ENCODE results near the gene CNTN6.

The CNTN6 gene

DNA sequence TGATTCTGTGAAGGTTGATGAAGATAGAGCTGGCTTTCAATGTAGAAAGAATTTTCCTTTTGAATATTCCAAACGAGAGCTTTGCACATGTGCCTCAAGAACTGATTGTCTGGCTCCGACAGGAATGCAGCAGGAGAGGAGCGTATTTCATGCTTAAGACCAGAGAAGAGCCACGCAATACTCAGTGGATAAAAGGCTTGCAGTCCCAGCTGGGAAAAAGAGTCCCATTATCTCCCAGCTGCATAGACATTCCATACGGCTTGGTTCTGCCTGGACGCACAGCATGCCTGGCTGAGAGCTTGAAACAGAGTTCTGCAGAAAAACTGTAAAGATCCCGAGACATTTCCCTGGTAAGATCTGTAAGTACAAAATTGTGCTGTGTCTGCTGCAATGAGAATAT lies at the start of gene CNTN6:
TSS of gene CNTN6 (plus strand) at position 254 of the 400 bp plus-strand sequence. CDS start 54,985 bp downstream, outside the sequence.
- DNase-seq (ENCODE audit: low read depth in 2 of 2): no peak

DNA sequence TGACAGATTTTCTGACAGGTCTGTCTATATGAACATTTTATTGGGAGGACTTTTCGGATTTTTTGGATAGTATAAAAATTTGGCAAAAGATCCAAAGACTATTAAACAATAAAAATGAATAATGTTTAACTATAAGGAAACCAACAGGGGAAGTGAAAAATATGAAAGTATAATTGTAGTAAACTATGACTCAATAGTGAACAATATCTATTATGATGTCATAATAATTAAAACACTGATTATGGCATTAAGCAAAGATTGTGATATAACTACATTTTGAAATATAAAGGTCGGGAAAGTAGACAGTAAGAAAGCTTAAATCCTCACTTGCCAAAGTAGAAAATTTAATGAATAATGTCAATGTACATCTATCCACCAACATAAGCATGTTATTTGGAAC lies 44.3 kb upstream of the CNTN6 start:
- DNase-seq (ENCODE audit: low read depth in 2 of 2): no peak

DNA sequence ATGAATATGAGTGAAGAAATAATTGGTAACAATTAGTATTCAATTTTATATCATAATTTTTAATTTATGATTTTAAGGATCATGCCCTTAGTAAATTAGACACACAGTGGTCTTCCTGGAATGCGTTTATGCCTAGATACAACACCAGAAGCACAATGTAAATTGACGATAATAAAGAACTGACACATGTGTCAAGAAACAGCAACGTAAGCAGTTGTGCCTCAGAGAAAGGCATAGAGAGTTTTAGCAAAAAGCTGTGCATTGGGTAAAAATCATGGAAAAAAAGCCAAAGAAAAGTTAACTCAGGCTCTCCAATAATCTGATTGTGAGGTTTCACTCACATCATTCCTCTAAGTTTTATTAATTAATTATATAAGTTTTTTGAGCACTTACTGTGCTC lies 37.0 kb upstream of the CNTN6 start:
- no peak for DNase-seq (ENCODE audit: low read depth in 2 of 2)

DNA sequence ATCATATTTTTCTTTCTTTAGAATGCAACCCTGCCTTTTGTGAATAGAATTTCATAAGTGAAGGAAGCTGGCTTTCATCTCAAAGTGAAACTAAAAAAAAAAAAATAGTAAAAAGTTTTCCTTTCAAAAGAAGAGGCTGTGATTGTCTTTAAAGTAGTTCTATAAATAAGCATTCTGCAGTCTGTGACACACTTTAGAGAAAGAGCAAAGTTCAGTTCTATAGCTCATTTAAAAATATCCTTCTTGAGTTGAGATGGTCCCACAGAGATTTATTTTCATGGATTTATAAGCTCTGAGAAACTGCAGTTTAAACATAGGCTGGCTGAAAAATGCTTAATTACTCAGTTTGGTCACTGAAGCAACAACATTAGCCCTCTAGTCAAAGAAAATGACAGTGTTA lies 36.1 kb upstream of the CNTN6 start:
- no peak for DNase-seq (ENCODE audit: low read depth in 2 of 2)

DNA sequence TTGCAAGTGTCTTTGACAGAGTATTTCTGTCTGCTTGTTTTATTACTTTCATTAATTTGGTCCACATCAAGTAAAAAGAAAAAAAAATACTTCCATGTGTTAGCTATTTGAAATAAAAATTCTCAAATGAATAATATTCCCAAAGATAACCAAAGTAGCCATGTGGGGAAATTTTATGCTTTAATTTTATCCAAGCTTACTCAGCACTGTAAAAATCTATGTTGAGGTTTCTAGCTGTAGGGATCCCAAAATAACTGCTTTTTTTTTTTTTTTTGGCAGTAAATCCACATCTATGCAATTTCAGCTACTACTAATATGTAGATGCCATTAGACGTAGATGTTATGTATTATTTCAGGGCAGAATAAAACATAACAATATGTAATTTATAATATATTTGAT lies 35.4 kb upstream of the CNTN6 start:
- no peak for DNase-seq (ENCODE audit: low read depth in 2 of 2)

DNA sequence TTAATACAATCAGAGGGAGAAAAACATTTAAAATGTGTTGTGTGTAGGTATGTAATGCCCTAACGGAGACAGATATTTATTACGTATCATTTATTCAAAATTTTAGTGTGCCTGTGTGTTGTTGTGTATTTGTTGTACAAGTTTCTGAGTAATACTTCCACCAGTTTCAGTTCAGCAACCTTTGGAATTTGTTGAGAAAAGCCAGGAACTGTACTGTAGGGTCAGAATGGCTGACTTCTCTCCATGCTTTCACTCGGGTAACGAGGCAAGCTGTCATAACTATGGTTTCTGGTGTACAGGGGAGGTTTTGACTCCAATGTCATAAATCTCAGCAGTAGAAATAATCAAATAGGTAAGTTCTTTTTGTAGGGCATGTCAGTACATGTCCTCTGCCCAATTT lies 23.8 kb upstream of the CNTN6 start:
- no peak for DNase-seq (ENCODE audit: low read depth in 2 of 2)

DNA sequence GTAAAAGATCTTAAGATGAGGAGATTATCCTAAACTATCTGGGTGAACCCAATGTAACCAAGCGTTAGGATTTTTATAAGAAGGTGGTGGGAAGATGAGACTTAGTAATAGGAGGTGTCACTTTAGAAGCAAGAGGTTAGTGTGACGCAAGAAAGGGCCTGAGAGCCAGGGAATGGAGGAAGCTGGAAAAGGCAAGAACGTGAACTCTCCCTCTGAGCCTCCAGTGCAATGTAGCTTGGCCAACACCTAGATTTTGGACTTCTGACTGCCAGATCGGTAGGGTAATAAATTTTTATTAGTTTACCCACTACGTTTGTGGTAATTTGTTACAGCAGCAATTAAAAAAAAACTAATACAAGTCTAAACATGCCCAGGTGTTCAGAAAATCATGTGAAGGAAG lies 20.8 kb upstream of the CNTN6 start:
- DNase-seq (ENCODE audit: low read depth in 2 of 2): no peak

DNA sequence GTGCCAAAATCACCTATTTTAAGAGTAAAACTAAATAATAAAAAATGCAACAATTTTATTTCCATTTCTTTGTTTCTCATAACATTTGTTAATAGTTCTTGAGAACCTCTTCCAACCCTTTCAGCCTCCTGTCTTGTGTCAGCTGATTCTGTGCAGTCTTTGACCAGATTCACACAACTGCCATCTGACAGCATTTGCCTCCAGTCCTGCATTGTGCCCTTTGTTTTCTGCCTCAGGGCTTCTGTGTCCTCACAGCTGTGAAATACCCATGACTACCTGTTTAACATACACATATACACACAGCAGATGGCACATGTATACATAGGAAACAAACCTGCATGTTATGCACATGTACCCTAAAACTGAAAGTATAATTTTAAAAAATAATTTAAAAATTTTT lies 13.2 kb upstream of the CNTN6 start:
- no peak for DNase-seq (ENCODE audit: low read depth in 2 of 2)

DNA sequence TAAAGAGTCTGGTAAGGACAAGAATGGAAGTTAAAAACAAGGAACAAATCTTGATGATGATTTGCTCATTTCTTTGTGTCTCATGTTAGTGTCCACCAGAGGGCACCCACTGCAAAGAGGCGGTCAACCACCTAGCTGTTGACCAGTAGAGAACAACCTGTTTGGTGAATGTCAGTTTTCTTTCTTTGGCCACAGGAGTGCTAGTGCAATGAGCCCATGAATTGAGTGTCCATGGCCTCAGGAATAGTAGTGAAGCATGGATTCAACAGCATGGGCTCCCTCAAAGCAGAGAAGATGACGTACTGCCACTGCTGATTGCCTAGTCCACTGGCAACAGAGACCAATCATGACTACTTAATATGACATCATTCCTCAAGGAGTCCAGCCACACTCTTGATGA lies 10.7 kb upstream of the CNTN6 start:
- no peak for DNase-seq (ENCODE audit: low read depth in 2 of 2)

DNA sequence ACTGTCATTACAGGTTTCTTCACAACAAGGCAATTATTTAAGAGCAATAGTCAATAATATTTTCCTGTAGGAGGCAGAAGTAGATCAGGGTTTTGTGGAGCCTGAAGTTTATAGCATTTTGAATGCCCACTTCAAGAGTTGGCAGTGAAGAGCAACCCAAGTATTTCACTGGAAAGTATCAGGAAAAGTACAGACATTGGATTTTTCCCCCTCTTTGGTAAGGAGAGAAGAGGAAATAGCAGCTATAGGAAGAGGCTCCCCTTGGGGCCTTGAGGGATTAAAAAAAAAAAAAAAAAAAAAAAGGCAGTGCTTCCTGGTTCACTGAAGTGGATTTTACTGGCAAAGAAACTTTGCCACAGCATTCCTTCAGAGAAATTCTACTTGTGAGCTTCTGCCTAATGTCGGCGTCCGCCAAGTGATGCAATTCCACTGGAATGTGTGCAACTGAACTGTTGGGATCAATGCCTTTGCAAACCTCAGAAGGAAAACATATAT lies 5.7 kb upstream of the CNTN6 start:
- DNase-seq (ENCODE audit: low read depth in 2 of 2): no peak

DNA sequence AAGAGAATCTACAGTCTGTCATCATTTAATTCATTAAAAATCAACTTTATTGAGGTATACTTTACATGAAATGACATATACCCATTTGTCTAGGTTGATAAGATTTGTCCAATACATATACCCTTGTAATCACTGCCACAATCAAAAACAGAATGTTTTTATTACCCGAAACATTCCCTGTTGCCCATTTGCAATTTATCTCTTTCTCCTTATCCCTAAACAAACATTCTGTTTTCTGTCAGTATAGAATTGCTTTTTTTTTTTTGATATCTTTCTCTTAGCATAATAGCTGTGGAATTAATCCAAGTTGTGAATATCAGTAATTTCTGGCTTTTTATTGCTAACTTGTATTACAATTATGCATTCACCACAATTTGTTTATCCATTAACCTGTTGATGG lies 4.3 kb upstream of the CNTN6 start:
- no peak for DNase-seq (ENCODE audit: low read depth in 2 of 2)

DNA sequence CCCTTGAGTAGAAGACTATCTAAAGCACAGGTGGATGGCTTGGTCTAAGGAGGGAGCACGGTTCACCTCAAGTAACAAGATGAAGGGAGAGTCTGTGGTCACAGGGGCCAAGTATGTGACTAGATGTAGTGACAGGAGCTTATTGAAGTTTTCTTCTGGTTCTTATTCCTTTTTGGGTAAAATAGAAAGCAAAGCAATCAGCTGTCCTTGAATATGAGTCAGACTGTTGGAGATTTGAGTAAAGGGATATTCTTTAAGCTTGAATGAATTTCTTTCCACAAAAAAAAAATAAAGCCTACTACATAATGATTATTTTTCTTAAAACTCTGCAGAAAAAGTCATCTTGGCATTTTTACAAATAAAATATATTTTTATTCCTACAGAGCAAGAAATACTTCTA lies 1.5 kb upstream of the CNTN6 start:
- no peak for DNase-seq (ENCODE audit: low read depth in 2 of 2)

DNA sequence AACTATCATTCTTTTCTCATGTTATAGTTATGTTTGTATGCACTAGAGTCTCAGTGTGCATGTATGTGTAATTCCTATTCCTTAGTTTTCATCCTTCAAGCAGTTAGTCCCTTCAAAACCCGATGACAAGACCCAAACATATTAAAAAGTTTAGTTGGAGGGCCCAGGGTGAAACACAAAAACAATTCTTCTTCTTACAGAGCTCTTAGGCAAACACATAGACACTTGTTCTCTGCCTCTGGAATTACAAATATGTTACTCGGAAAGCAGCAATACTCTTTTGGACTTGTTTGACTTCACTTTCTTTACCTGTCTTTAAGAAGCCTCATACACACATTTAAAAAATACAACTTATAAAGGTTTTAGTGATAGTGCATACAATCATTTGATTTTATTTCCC lies 763 bp upstream of the CNTN6 start:
- DNase-seq (ENCODE audit: low read depth in 2 of 2): no peak

DNA sequence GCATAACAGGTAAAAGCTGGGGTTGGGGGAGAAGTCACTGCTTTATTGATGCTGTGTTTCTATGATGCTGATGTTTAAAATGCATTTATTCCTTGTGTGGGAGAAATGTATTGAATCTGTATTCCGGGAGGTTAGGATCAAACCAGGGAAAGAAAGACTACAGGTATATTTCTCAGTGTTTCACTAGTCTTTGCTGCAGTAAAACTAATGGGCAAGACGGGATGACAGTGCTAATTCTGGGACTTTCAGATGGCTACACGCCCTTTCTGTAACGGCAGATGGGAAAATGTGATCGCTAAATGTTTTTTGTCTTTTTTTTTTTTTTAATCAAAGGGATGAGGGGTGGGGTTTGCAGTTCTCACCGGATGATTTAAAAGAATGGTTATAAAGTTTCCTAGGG lies 393 bp downstream of the CNTN6 start:
- DNase-seq (ENCODE audit: low read depth in 2 of 2): no peak

DNA sequence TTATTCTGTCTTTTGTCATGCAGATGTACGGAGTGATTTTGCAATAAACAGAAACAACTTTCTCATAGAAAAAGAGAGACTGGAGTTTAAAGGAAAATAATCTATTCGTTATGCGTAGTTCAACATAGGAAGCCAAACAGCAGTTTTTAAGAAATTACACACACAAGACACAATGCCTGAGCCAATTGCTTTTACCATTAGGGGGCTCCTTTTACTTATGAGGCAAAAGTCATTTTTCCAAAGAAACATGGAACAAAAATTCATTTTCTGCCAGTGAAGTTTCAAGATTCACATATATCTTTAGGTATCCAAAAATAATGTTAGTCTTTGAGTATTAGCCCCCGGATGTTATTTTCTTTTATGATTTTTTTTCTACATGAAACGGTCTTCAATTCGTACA lies 10.7 kb downstream of the CNTN6 start:
- no peak for DNase-seq (ENCODE audit: low read depth in 2 of 2)

DNA sequence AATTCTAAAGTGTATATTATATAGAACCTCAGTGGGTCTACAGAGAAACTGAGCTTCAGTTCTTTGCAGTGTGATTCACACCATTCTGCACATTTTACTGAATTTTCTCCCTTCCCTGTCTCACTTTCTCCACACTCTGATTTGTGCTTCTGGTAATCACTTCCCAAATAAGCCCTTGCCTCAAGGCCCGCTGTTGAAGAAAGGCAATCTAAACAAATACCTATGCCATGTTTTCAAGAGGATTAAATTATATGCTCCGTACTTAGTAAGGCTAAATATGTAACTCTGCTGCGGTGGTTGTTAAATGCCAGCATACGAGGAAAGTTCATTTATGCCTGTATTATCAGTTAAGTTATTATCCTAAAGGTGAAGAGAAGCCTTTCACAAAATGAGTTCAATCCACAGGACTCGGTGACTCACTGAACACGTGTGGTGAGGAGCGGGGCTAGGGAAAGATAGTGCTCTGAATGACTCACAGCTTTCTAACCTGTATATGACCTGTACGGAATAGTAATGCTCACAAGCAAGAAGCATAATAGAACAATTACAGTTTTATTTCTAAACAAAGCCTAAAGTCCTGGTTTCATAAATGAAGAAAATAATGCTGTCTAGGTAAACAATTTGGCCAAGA lies 25.1 kb downstream of the CNTN6 start:
- DNase-seq (ENCODE audit: low read depth in 2 of 2): no peak

DNA sequence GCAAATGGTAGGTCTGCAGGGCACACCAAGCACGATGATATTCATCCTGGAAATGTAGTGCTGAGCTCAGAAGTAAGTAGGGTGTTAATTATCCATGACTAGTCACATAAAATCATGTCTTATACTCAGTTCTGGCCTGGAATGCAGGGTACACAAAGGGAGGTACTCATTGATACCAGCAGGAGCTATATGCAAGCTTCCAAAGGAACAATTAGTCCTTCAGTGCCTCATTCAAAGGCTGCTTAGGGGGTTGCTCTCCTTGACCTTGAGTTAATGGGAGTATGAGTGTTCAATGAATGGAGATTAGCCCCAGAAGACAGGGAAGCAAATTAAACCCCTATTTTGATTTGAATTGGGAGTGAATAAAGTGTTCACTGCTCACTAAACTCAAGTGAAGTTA lies 38.3 kb downstream of the CNTN6 start:
- DNase-seq (ENCODE audit: low read depth in 2 of 2): no peak

DNA sequence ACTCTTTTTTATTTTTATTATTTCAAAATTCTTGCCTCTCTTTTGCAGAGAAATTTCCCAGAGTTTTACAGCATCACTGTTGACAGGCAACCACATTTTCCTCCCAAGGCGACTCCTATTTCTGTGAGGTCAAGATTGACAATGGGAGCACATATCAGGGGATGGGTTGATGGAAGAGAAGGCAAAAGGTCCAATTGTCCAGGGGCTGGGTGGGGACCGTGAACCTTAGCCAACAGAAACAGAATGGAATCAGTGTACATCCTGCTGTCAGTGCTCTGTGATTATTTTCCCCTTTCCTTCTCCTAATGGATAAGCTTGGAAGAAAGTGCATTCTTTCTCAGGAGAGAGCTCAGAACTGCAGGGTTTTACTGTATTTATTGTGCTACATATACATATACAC lies 42.4 kb downstream of the CNTN6 start:
- DNase-seq (ENCODE audit: low read depth in 2 of 2): no peak

DNA sequence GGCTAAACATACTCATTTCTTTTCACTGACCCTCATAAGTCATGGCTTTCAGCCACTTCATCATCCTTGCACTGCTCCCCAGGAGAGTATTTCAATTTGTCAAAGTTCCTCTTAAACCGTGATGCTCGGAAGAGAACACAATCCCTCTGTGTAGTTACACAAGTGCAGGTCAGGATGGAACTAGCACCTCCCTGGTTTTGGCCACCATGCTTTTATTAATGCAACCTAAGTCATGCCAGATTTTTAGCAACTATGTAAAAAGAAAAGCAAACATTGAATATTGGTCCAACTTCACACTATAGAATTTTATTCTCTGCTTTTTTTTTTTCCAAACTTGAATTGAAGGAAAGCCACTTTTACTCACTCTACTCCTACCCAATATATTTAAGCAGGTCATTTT lies 45.2 kb downstream of the CNTN6 start:
- no peak for DNase-seq (ENCODE audit: low read depth in 2 of 2)

DNA sequence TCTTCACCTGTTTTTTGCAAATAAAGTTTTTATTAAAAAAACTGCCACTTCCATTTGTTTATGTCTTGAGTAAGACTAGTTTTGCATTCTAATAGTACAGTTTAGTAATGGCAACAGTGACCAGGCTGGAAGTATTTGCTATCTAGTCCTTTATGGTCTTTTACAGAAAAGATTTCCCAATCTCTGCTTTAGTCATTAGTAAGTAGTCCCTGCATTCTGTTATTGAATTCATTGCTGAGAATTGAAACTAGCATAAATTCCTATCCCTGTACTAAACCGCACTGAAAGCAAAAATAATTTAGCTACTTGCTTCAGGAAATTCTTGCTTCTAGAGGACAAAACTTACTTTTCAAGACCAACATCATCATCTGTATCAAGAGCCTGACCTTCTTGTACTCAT lies 46.2 kb downstream of the CNTN6 start:
- no peak for DNase-seq (ENCODE audit: low read depth in 2 of 2)

DNA sequence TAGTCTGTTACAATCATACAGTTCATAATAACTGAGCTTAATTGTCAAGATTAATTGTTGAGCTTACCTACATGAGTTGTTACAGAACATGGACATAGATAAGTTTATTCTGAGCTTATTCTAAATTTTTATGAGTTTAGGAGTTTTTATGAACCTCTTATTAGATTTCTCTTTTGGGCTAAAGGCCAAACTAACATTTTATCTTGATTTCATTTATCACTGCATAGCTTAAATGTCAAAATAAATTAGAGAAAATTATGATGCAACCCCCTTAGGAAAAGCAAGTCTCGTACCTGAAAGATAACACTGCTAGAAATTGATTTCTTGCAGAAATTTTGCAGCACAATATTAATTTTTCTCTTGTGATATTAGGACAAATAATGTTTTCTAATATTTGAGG lies 54.5 kb downstream of the CNTN6 start:
- no peak for DNase-seq (ENCODE audit: low read depth in 2 of 2)

DNA sequence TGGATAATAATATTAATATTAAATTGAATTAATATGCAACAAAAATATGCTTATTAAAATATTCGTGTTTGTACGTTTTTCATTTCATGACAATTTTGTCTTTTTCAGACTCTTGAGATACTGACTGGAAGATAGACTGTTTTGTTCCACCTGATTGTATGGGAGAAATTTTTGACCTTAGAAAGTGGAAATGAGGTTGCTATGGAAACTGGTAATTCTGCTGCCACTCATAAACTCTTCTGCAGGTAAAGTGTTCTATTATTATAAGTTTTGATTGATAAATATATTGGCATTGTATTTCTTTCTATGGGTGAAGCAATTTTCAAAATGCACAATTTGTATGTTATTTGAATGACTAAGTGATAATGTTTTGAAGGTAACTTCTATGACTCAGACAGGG lies 55.0 kb downstream of the CNTN6 start:
- DNase-seq (ENCODE audit: low read depth in 2 of 2): no peak

DNA sequence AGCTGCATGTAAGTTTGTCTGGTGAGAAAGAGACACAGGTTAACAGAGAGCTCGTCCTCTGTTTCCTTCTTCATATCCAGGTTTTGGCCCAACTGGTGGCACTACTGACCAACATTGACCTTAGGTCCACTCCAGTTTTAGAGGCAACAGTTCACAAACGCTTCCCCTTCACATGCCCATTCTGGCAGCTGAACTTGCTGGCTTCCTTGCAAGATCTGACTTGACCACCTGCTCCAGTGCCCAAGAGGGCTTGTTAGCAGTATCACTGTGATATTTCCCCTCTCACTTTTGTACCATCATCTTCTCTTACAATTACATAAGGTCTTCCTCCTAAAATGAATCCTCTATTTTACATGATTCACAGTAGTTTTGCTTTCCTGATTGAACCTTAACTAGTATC lies 71.3 kb downstream of the CNTN6 start:
- no peak for DNase-seq (ENCODE audit: low read depth in 2 of 2)

DNA sequence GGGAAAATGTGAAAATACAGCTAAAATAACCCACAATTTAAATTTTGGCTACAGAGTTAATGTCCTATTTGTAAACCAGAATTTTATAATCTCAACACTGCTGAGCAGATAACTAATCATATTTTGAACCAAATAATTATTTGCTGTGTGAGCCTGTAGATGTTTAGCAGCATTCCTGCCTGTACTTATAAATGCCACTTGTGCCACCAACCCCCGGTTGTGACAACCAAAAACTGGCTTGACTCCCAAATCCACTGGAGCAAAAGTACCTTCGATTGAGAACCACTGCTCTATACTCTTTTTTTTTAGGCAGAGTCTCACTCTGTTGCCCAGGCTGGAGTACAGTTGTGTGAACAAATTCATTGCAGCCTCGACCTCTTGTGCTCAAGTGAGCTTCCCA lies 78.5 kb downstream of the CNTN6 start:
- DNase-seq (ENCODE audit: low read depth in 2 of 2): no peak

Measured in stimulated activated CD4-positive, alpha-beta T cell treated with anti-CD3 and anti-CD28 coated beads, Interleukin-4, amount 100 ng/mL, for 48 hours (primary cell).